ENCODE measurements around the gene MALAT1.
A peak's percentile ranks its signal among the peaks of the same experiment; 100 is the strongest.

MALAT1 gene

GRCh38 chr11:65473278-65473860 lies 25.5 kb upstream of the MALAT1 start:
- no peaks in the 10 kb centered on the region for H4K20me1 ChIP-seq (ENCODE audit: insufficient read depth, low read length)
- no peak overlapping the region for H3K4me3 ChIP-seq (ENCODE audit: low read depth, low read length, poor library complexity, severe bottlenecking)
- H3K79me2 ChIP-seq (ENCODE audit: insufficient read depth, low read length): no peaks in the 10 kb centered on the region
- H3K27ac ChIP-seq (ENCODE audit: low read depth, low read length, poor library complexity, severe bottlenecking): peak overlapping the region; percentile 23
- no peaks in the 10 kb centered on the region for H3K36me3 ChIP-seq (ENCODE audit: insufficient read depth, low read length)
- no peaks in the 10 kb centered on the region for H3K27me3 ChIP-seq (ENCODE audit: insufficient read depth, low read length)
- no peak overlapping the region for H3K4me2 ChIP-seq (ENCODE audit: low read length)
- H3F3A ChIP-seq (ENCODE audit: insufficient read depth, low read length): peaks cover 11% of the 10 kb centered on the region
- H3K9ac ChIP-seq (ENCODE audit: low read length): no peak overlapping the region
- H3K9me2 ChIP-seq (ENCODE audit: low read depth, low read length): no peaks in the 10 kb centered on the region
- TF ChIP-seq CTCF (IDR thresholded peaks at IDR 0.05; ENCODE audit: low read length) (no peak), EZH2 (IDR thresholded peaks at IDR 0.05; ENCODE audit: borderline replicate concordance, low read length) (no peak)
- H3K4me1 ChIP-seq (ENCODE audit: insufficient read depth, low read length, severe bottlenecking): peaks cover 54% of the 10 kb centered on the region
- H2AFZ ChIP-seq (ENCODE audit: low read length): no peak overlapping the region
- no peaks in the 10 kb centered on the region for H3K9me3 ChIP-seq (ENCODE audit: low read length)

DNA sequence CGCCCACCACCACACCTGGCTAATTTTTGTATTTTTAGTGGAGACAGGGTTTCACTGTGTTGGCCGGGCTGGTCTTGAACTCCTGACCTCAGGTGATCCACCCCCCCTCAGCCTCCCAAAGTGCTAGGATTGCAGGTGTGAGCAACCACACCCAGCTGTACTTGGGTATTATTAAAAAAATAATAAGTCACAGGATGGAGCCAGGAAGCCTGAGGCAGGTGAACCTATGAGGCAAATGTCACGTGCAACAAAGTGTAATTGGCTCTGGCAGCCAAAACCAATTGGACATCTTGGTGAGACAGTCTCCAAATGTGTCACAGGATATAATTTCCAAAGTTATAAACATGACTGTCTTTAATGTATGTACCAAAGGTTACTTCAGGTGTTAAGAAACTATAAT lies 24.0 kb upstream of the MALAT1 start:
- Histone ChIP-seq H3K36me3 (ENCODE audit: insufficient read depth, low read length) (no peaks in the 10 kb centered on the region), H3K9me2 (ENCODE audit: low read depth, low read length) (no peaks in the 10 kb centered on the region), H3F3A (ENCODE audit: insufficient read depth, low read length) (peaks cover 11% of the 10 kb centered on the region), H3K4me3 (ENCODE audit: low read depth, low read length, poor library complexity, severe bottlenecking) (no peak overlapping the region), H3K4me1 (ENCODE audit: insufficient read depth, low read length, severe bottlenecking) (peaks cover 61% of the 10 kb centered on the region), H4K20me1 (ENCODE audit: insufficient read depth, low read length) (no peaks in the 10 kb centered on the region), H3K27me3 (ENCODE audit: insufficient read depth, low read length) (no peaks in the 10 kb centered on the region), H3K27ac (ENCODE audit: low read depth, low read length, poor library complexity, severe bottlenecking) (peak overlapping the region; percentile 67), H2AFZ (ENCODE audit: low read length) (no peak overlapping the region), H3K4me2 (ENCODE audit: low read length) (no peak overlapping the region), H3K9me3 (ENCODE audit: low read length) (no peaks in the 10 kb centered on the region), H3K9ac (ENCODE audit: low read length) (no peak overlapping the region), H3K79me2 (ENCODE audit: insufficient read depth, low read length) (no peaks in the 10 kb centered on the region)
- TF ChIP-seq EZH2 (IDR thresholded peaks at IDR 0.05; ENCODE audit: borderline replicate concordance, low read length): no peak
- TF ChIP-seq CTCF (IDR thresholded peaks at IDR 0.05; ENCODE audit: low read length): no peak

DNA sequence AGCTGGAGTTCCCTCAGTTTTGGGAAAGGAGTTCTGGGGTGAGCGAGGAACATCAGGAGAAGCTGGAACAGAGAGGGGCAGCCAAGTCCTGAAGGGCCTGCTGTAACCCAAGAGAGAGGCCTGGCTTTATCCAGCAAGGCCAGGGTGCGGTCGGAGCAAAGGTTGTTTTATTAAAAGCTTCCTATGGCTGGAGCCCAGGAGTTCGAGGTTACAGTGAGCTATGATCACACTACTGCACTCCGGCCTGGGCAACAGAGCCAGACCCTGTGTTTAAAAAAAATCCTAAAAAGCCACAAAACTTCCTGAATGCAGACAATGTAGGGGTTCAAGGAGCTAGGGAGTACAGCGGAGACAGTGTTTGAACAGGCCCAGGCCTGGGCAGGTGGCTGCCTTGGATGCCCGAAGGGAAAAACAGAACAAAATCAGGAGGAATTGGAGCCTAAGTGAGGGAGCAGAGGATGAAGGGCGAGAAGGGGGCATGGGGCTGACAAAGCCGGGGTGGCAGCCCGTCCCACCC lies 22.2 kb upstream of the MALAT1 start:
- Histone ChIP-seq H2AFZ (ENCODE audit: low read length) (no peak overlapping the region), H3K4me2 (ENCODE audit: low read length) (peak overlapping the region; percentile 97), H3K9ac (ENCODE audit: low read length) (peak overlapping the region; percentile 96), H3K27ac (ENCODE audit: low read depth, low read length, poor library complexity, severe bottlenecking) (peak overlapping the region; percentile 90), H3K36me3 (ENCODE audit: insufficient read depth, low read length) (no peaks in the 10 kb centered on the region), H3K4me3 (ENCODE audit: low read depth, low read length, poor library complexity, severe bottlenecking) (peak overlapping the region; percentile 76), H3K9me3 (ENCODE audit: low read length) (no peaks in the 10 kb centered on the region), H4K20me1 (ENCODE audit: insufficient read depth, low read length) (no peaks in the 10 kb centered on the region), H3K79me2 (ENCODE audit: insufficient read depth, low read length) (no peaks in the 10 kb centered on the region), H3K4me1 (ENCODE audit: insufficient read depth, low read length, severe bottlenecking) (peaks cover 49% of the 10 kb centered on the region), H3K9me2 (ENCODE audit: low read depth, low read length) (no peaks in the 10 kb centered on the region), H3F3A (ENCODE audit: insufficient read depth, low read length) (peaks cover 11% of the 10 kb centered on the region), H3K27me3 (ENCODE audit: insufficient read depth, low read length) (no peaks in the 10 kb centered on the region)
- no peak for TF ChIP-seq EZH2 (IDR thresholded peaks at IDR 0.05; ENCODE audit: borderline replicate concordance, low read length)
- no peak for TF ChIP-seq CTCF (IDR thresholded peaks at IDR 0.05; ENCODE audit: low read length)
